SK-N-SH (cell line): Measurements from ENCODE around the gene NEURL2.

ENCODE experiments used
- CTCF ChIP-seq: fragments of 200-600 bp; sonication (generic); IDR thresholded peaks from 2 replicates; pipeline ENCODE4 v1.6.1; 2017; ENCODE audit warnings: antibody characterized with exemption, mild to moderate bottlenecking, moderate library complexity
- POLR2AphosphoS5 ChIP-seq: IDR thresholded peaks from 2 replicates; pipeline ENCODE4 v1.6.1; 2012; ENCODE audit warnings: low read depth, low read length
- RAD21 ChIP-seq: IDR thresholded peaks from 2 replicates; pipeline ENCODE4 v1.6.1; 2012; ENCODE audit warnings: mild to moderate bottlenecking, low read length
- REST ChIP-seq: IDR thresholded peaks from 2 replicates; pipeline ENCODE4 v1.6.1; 2012; ENCODE audit warnings: mild to moderate bottlenecking, low read depth, low read length, moderate library complexity
- RFX5 ChIP-seq: IDR thresholded peaks from 2 replicates; pipeline ENCODE4 v1.6.1; 2012; ENCODE audit warnings: mild to moderate bottlenecking, improper control_type of control experiment, low read length
- SIN3A ChIP-seq: IDR thresholded peaks from 2 replicates; pipeline ENCODE4 v1.6.1; 2012; ENCODE audit warnings: low read depth, mild to moderate bottlenecking, low read length, moderate library complexity, borderline replicate concordance
- USF1 ChIP-seq: IDR thresholded peaks from 2 replicates; pipeline ENCODE4 v1.4.0; 2012; ENCODE audit warnings: low read depth, borderline replicate concordance
- ZBTB33 ChIP-seq: IDR thresholded peaks from 2 replicates; pipeline ENCODE4 v1.4.0; 2012; ENCODE audit warnings: low read depth, borderline replicate concordance

- TF ChIP-seq CTCF (no peak), POLR2AphosphoS5 (no peak), REST (no peak), SIN3A (no peak), RFX5 (no peak), RAD21 (no peak), ZBTB33 (no peak), USF1 (no peak)
These were observed 12.8 kb downstream of the NEURL2 start for GRCh38 chr20:45878076-45878761.
